H1 (cell line): ENCODE data around the gene A3GALT2. TPM values are rescaled to one million over a fixed set of nuclear protein-coding genes. Genes with fewer than 3 reads are reported as not detected.

ENCODE experiments used
- CTCF ChIA-PET: fragments of 300-600 bp; sonication (Branson Sonifier 250); formaldehyde crosslinking; loops from one replicate; lab custom pipeline; 2021; ENCODE audit not compliant: partially characterized antibody; lab: Charles Lee
- POLR2A ChIA-PET: fragments of 300-600 bp; sonication (Branson Sonifier 250); formaldehyde crosslinking; loops from one replicate; lab custom pipeline; 2021; ENCODE audit warnings: inconsistent platforms; ENCODE audit not compliant: partially characterized antibody; lab: Charles Lee
- DNase-seq, 2 experiments: peaks; one replicate each; pipeline versions ENCODE4 v3.0.0 to v3.0.0-alpha.2; 2010 to 2022; ENCODE audit warnings: low spot score in 2 of 2, low read depth in 1 of 2, mixed read lengths in 1 of 2
- FAIRE-seq: peaks from 2 replicates; lab custom pipeline; 2011; peaks lifted over from hg19 to GRCh38; lab: Jason Lieb, UNC
- H2AFZ ChIP-seq: 2 replicates; pipeline ENCODE4 v1.8.1; 2012; ENCODE audit warnings: low read length, inconsistent platforms
- H2AK5ac ChIP-seq: 2 replicates; pipeline ENCODE4 v1.6.1; 2013; ENCODE audit warnings: low read depth, low read length
- H2BK120ac ChIP-seq: replicated peaks from 2 replicates; pipeline ENCODE3; 2013; ENCODE audit warnings: low read depth, low read length, inconsistent platforms
- H2BK12ac ChIP-seq: 2 replicates; pipeline ENCODE4 v1.6.1; 2013; ENCODE audit warnings: low read depth, low read length
- H2BK15ac ChIP-seq: 2 replicates; pipeline ENCODE4 v1.6.1; 2013; ENCODE audit warnings: low read length
- H2BK20ac ChIP-seq: 2 replicates; pipeline ENCODE4 v1.6.1; 2013; ENCODE audit warnings: low read length
- H2BK5ac ChIP-seq: 2 replicates; pipeline ENCODE4 v1.6.1; 2013; ENCODE audit warnings: low read depth, low read length
- H3K14ac ChIP-seq: 2 replicates; pipeline ENCODE4 v1.6.1; 2013; ENCODE audit warnings: inconsistent platforms; ENCODE audit not compliant: insufficient read length
- H3K18ac ChIP-seq: 2 replicates; pipeline ENCODE4 v1.6.1; 2013; ENCODE audit warnings: low read length; ENCODE audit errors: extremely low read depth
- H3K23ac ChIP-seq: 2 replicates; pipeline ENCODE4 v1.6.1; 2013; ENCODE audit warnings: inconsistent platforms; ENCODE audit not compliant: insufficient read length
- H3K23me2 ChIP-seq: 2 replicates; pipeline ENCODE4 v1.6.1; 2013; ENCODE audit warnings: low read depth, low read length
- H3K27ac ChIP-seq: 2 replicates; pipeline ENCODE4 v1.6.1; 2011; ENCODE audit warnings: low read depth, low read length, inconsistent platforms
- H3K27me3 ChIP-seq, 4 experiments: replicated peaks in 1 of 4; 1 replicate in 1 of 4; 2 replicates in 3 of 4; pipeline versions ENCODE4 v1.6.1 to v1.8.1; 2011 to 2013; ENCODE audit warnings: low read length in 3 of 4, mild to moderate bottlenecking in 3 of 4, inconsistent platforms in 2 of 4, mixed read lengths in 2 of 4, moderate library complexity in 1 of 4; ENCODE audit not compliant: control insufficient read depth in 3 of 4, insufficient read depth in 3 of 4; ENCODE audit errors: extremely low read depth in 1 of 4
- H3K36me3 ChIP-seq, 4 experiments: 2 replicates each; pipeline versions ENCODE4 v1.6.1 to v1.8.1; 2011 to 2013; ENCODE audit warnings: mild to moderate bottlenecking in 4 of 4, low read length in 3 of 4, moderate library complexity in 2 of 4, control low read depth in 1 of 4, inconsistent platforms in 1 of 4; ENCODE audit not compliant: insufficient read depth in 4 of 4, control insufficient read depth in 2 of 4
- H3K4ac ChIP-seq: replicated peaks from 2 replicates; pipeline ENCODE3; 2013; ENCODE audit warnings: low read length, low read depth, mixed read lengths, inconsistent platforms; ENCODE audit not compliant: insufficient read length
- H3K4me1 ChIP-seq, 4 experiments: replicated peaks in 1 of 4; 1 replicate in 1 of 4; 2 replicates in 3 of 4; pipeline versions ENCODE4 v1.6.1 to v1.8.1; 2011 to 2013; ENCODE audit warnings: low read length in 3 of 4, inconsistent platforms in 2 of 4, mixed read lengths in 1 of 4; ENCODE audit not compliant: insufficient read depth in 4 of 4, control insufficient read depth in 3 of 4
- H3K4me2 ChIP-seq, 2 experiments: 2 replicates each; pipeline versions ENCODE4 v1.6.1 to v1.8.1; 2011 to 2013; ENCODE audit warnings: low read depth in 2 of 2, low read length in 2 of 2, control low read depth in 1 of 2, inconsistent platforms in 1 of 2, mild to moderate bottlenecking in 1 of 2; ENCODE audit not compliant: insufficient read depth in 1 of 2
- H3K4me3 ChIP-seq, 4 experiments: fragments of 200-600, 300-600 bp in 1 of 4; sonication (generic), shearing (Covaris generic), sonication (Bioruptor Twin) in 1 of 4; 2 replicates each; pipeline versions ENCODE4 v1.5.1 to v1.8.1; 2011 to 2016; ENCODE audit warnings: low read length in 4 of 4, low read depth in 3 of 4, control low read depth in 2 of 4, inconsistent platforms in 2 of 4, mild to moderate bottlenecking in 2 of 4, mixed read lengths in 1 of 4, moderate library complexity in 1 of 4; ENCODE audit not compliant: insufficient read depth in 2 of 4; ENCODE audit errors: extremely low read depth in 1 of 4
- H3K56ac ChIP-seq: replicated peaks from 2 replicates; pipeline ENCODE3; 2013; ENCODE audit warnings: low read depth, mild to moderate bottlenecking, mixed read lengths, low read length, inconsistent platforms; ENCODE audit not compliant: insufficient read length
- H3K79me1 ChIP-seq: 2 replicates; pipeline ENCODE4 v1.6.1; 2013; ENCODE audit warnings: low read depth, low read length, control low read depth
- H3K79me2 ChIP-seq, 2 experiments: 2 replicates each; pipeline versions ENCODE4 v1.6.1 to v1.8.1; 2012 to 2013; ENCODE audit warnings: low read length in 2 of 2, mild to moderate bottlenecking in 2 of 2, inconsistent platforms in 1 of 2; ENCODE audit not compliant: insufficient read depth in 2 of 2, control insufficient read depth in 1 of 2
- H3K9ac ChIP-seq, 4 experiments: replicated peaks in 1 of 4; 1 replicate in 1 of 4; 2 replicates in 3 of 4; pipeline versions ENCODE4 v1.6.1 to v1.8.1; 2011 to 2013; ENCODE audit warnings: low read depth in 3 of 4, low read length in 3 of 4, control low read depth in 2 of 4, mild to moderate bottlenecking in 2 of 4, moderate library complexity in 2 of 4, inconsistent platforms in 1 of 4; ENCODE audit errors: extremely low read depth in 1 of 4
- H3K9me3 ChIP-seq, 2 experiments: 2 replicates each; pipeline versions ENCODE4 v1.6.1 to v1.8.1; 2012 to 2013; ENCODE audit warnings: mild to moderate bottlenecking in 2 of 2, moderate library complexity in 2 of 2, control low read depth in 1 of 2, inconsistent platforms in 1 of 2, low read depth in 1 of 2, low read length in 1 of 2, mixed read lengths in 1 of 2; ENCODE audit not compliant: insufficient read depth in 2 of 2
- H4K20me1 ChIP-seq, 2 experiments: replicated peaks in 1 of 2; 2 replicates each; pipeline versions ENCODE3 to v1.8.1; 2011 to 2013; ENCODE audit warnings: inconsistent platforms in 2 of 2, low read length in 2 of 2, mild to moderate bottlenecking in 1 of 2; ENCODE audit not compliant: insufficient read depth in 2 of 2, control insufficient read depth in 1 of 2
- H4K5ac ChIP-seq: 2 replicates; pipeline ENCODE4 v1.6.1; 2013; ENCODE audit warnings: low read length, low read depth, mixed read lengths, inconsistent platforms; ENCODE audit not compliant: insufficient read length
- H4K8ac ChIP-seq: 2 replicates; pipeline ENCODE4 v1.8.0; 2013; ENCODE audit warnings: mild to moderate bottlenecking, moderate library complexity, low read length, inconsistent platforms; ENCODE audit not compliant: insufficient read depth; ENCODE audit errors: extremely low read depth
- H4K91ac ChIP-seq: replicated peaks from 2 replicates; pipeline ENCODE3; 2013; ENCODE audit warnings: low read length, mixed read lengths, inconsistent platforms; ENCODE audit not compliant: insufficient read length
- BCL11A ChIP-seq, 2 experiments: IDR thresholded peaks; one replicate each; pipeline ENCODE4 v1.6.1; 2011; ENCODE audit warnings: low read depth in 2 of 2, low read length in 2 of 2, mild to moderate bottlenecking in 2 of 2
- CREB1 ChIP-seq: IDR thresholded peaks from 2 replicates; pipeline ENCODE4 v1.6.1; 2012; ENCODE audit warnings: inconsistent platforms
- EZH2 ChIP-seq: fragments of 200-600 bp; sonication (generic); IDR thresholded peaks from 2 replicates; pipeline ENCODE4 v1.7.1; 2012; ENCODE audit warnings: low read depth, mild to moderate bottlenecking, moderate library complexity, low read length, inconsistent platforms; ENCODE audit not compliant: severe bottlenecking
- GTF2F1 ChIP-seq: IDR thresholded peaks from 2 replicates; pipeline ENCODE4 v1.6.1; 2012; ENCODE audit warnings: low read depth, low read length, improper control_type of control experiment, borderline replicate concordance
- POLR2A ChIP-seq, 2 experiments: IDR thresholded peaks; 1 replicate in 1 of 2; 2 replicates in 1 of 2; pipeline ENCODE4 v1.6.1; 2011; ENCODE audit warnings: low read depth in 2 of 2, low read length in 2 of 2, mild to moderate bottlenecking in 2 of 2; ENCODE audit errors: control extremely low read depth in 1 of 2
- WGBS, 2 experiments: shearing (Covaris generic) in 1 of 2; methylation state at CpG; one replicate each; pipeline versions ENCODE4 v1.1.6 to v1.1.7; 2013 to 2015; ENCODE audit warnings: low lambda C conversion rate in 2 of 2, mixed read lengths in 2 of 2, inconsistent platforms in 1 of 2, low coverage in 1 of 2, missing lambda C conversion rate in 1 of 2; ENCODE audit not compliant: insufficient replicate concordance in 2 of 2, insufficient coverage in 1 of 2, insufficient read length in 1 of 2; ENCODE audit errors: extremely low coverage in 1 of 2, missing lambda C conversion rate in 1 of 2; 5-methylcytosine and 5-hydroxymethylcytosine counted together
- polyA plus RNA-seq, 7 experiments: library from polyadenylated mRNA; depleted of rRNA in 3 of 7; stranded (reverse) in 5 of 7; unstranded in 2 of 7; fragments of >200 nt in 5 of 7; fragments of 200-250 nt in 2 of 7; gene quantifications; 1 replicate in 5 of 7; 2 replicates in 1 of 7; 4 replicates in 1 of 7; pipeline versions ENCODE4 v1.2.1 to v1.2.3, GENCODE V29; 2011 to 2013; ENCODE audit warnings: missing spikeins in 2 of 7, mixed read lengths in 2 of 7
- total RNA-seq: library from RNA; stranded (reverse); fragmentation: NEBNext Ultra II Directional; extraction: Animal tissue kit (Norgen Biotek cat#: 25700); gene quantifications from 2 replicates; pipeline ENCODE4 v1.2.1, GENCODE V29; 2021
- TF ChIP-seq, protein P1 (sequence below): IDR thresholded peaks from 2 replicates; pipeline ENCODE4 v1.6.1; 2012; ENCODE audit warnings: inconsistent platforms
- TF ChIP-seq, protein P2 (sequence below): IDR thresholded peaks from 2 replicates; pipeline ENCODE4 v1.6.1; 2012; ENCODE audit warnings: low read length, inconsistent platforms

A3GALT2 gene
- total and polyA plus RNA-seq, 2 of the 8 experiments (the other 6 are each of a cell fraction or from before 2014, with no cell fraction given), result not detected

DNA sequence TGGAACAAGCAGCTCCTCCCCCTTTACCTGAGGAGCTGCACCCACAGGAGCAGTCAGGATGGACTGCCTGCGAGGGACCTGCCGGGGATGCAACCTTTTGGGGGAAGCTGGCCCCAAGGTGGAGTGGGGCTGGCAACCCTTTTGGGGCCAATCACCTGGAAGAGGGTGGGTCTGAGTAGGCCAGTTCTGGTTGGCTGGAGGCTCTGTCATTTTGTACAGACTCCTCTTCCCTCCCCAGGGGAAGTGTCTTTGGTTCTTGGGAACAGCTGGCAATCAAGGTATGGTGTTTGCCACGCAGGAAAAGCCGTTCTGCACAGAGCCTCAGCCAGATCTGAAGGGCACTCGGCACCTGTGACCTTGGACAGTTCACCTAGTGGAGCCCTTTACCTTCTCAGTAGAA lies 280 bp upstream of the A3GALT2 start:
- no peaks in the 10 kb centered on the region for H3K9me3 ChIP-seq
- H3K9ac ChIP-seq, result no peak overlapping the region
- H2AK5ac ChIP-seq, result no peak overlapping the region
- H4K20me1 ChIP-seq, result peaks cover 0 to 2% of the 10 kb centered on the region in 2 experiments
- no peak overlapping the region for H2BK12ac ChIP-seq
- H3K23ac ChIP-seq, result no peak overlapping the region
- TF ChIP-seq, protein P1, sequence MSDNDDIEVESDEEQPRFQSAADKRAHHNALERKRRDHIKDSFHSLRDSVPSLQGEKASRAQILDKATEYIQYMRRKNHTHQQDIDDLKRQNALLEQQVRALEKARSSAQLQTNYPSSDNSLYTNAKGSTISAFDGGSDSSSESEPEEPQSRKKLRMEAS, result no peak
- TF ChIP-seq, protein P2, sequence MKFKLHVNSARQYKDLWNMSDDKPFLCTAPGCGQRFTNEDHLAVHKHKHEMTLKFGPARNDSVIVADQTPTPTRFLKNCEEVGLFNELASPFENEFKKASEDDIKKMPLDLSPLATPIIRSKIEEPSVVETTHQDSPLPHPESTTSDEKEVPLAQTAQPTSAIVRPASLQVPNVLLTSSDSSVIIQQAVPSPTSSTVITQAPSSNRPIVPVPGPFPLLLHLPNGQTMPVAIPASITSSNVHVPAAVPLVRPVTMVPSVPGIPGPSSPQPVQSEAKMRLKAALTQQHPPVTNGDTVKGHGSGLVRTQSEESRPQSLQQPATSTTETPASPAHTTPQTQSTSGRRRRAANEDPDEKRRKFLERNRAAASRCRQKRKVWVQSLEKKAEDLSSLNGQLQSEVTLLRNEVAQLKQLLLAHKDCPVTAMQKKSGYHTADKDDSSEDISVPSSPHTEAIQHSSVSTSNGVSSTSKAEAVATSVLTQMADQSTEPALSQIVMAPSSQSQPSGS, result no peak
- TF ChIP-seq GTF2F1 (no peak), CREB1 (no peak), POLR2A (IDR thresholded peaks at IDR 0.05; ENCODE audit: control extremely low read depth in 1 of 2, low read depth in 2 of 2, low read length in 2 of 2) (no peak), BCL11A (IDR thresholded peaks at IDR 0.05; ENCODE audit: low read depth in 2 of 2, low read length in 2 of 2) (no peak), EZH2 (no peak)
- no peak for DNase-seq
- H3K27me3 ChIP-seq, result no peaks in the 10 kb centered on the region
- no peaks in the 10 kb centered on the region for H3K23me2 ChIP-seq
- no peak overlapping the region for H4K5ac ChIP-seq
- H3K56ac ChIP-seq, result no peak overlapping the region
- no peaks in the 10 kb centered on the region for H3K4me1 ChIP-seq
- WGBS, 2 experiments, result 88% methylated on average over 5 of the region's 5 CpGs; no CpG with 5 or more reads in 1 of the 2 experiments
- H3K18ac ChIP-seq, result no peak overlapping the region
- H2BK15ac ChIP-seq, result no peak overlapping the region
- no peak overlapping the region for H2BK20ac ChIP-seq
- H3K79me1 ChIP-seq, result no peaks in the 10 kb centered on the region
- POLR2A ChIA-PET, result no interaction called here
- no peak overlapping the region for H2BK5ac ChIP-seq
- H3K4me2 ChIP-seq, result no peak overlapping the region
- no peak for FAIRE-seq
- H3K36me3 ChIP-seq, result peaks cover 0 to 7% (median 0%) of the 10 kb centered on the region in 4 experiments; a peak in 1 of 8 replicates
- no peaks in the 10 kb centered on the region for H3K79me2 ChIP-seq
- CTCF ChIA-PET, result interaction anchor here (0.7 to 3.9 kb wide), 12 partner anchors 9 to 173 kb away, joined by 3 to 32 read pairs (median 4); no protein-coding TSS in a partner anchor
- no peak overlapping the region for H2AFZ ChIP-seq
- no peak overlapping the region for H3K4ac ChIP-seq
- no peak overlapping the region for H3K14ac ChIP-seq
- H4K8ac ChIP-seq, result no peak overlapping the region; the same call in 1 of the 2 replicates
- no peak overlapping the region for H3K27ac ChIP-seq
- H3K4me3 ChIP-seq, result no peak overlapping the region
- H2BK120ac ChIP-seq, result no peak overlapping the region
- no peak overlapping the region for H4K91ac ChIP-seq
